ENCODE results near the gene PAM. TPM values are rescaled to one million over a fixed set of nuclear protein-coding genes. Genes with fewer than 3 reads are reported as not detected.

Gene PAM
- total RNA-seq, 1 donor from 2014 or later = 267 TPM

GRCh38 chr5:102835717-102836116 is 80.6 kb downstream of the PAM start:
- no peak for DNase-seq (ENCODE audit: extremely low spot score, unreplicated experiment)
- Mint-ChIP-seq H3K36me3 (ENCODE audit: unreplicated experiment) (no peaks in the 10 kb centered on the region), H3K27ac (ENCODE audit: unreplicated experiment) (no peak overlapping the region), H3K4me3 (ENCODE audit: unreplicated experiment) (no peak overlapping the region), H3K27me3 (ENCODE audit: unreplicated experiment) (no peaks in the 10 kb centered on the region), H3K9me3 (ENCODE audit: unreplicated experiment) (no peaks in the 10 kb centered on the region), H3K4me1 (ENCODE audit: unreplicated experiment) (peaks cover 7% of the 10 kb centered on the region)
- TF ChIP-seq, protein P1, sequence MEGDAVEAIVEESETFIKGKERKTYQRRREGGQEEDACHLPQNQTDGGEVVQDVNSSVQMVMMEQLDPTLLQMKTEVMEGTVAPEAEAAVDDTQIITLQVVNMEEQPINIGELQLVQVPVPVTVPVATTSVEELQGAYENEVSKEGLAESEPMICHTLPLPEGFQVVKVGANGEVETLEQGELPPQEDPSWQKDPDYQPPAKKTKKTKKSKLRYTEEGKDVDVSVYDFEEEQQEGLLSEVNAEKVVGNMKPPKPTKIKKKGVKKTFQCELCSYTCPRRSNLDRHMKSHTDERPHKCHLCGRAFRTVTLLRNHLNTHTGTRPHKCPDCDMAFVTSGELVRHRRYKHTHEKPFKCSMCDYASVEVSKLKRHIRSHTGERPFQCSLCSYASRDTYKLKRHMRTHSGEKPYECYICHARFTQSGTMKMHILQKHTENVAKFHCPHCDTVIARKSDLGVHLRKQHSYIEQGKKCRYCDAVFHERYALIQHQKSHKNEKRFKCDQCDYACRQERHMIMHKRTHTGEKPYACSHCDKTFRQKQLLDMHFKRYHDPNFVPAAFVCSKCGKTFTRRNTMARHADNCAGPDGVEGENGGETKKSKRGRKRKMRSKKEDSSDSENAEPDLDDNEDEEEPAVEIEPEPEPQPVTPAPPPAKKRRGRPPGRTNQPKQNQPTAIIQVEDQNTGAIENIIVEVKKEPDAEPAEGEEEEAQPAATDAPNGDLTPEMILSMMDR (IDR thresholded peaks at IDR 0.05) = no peak

DNA sequence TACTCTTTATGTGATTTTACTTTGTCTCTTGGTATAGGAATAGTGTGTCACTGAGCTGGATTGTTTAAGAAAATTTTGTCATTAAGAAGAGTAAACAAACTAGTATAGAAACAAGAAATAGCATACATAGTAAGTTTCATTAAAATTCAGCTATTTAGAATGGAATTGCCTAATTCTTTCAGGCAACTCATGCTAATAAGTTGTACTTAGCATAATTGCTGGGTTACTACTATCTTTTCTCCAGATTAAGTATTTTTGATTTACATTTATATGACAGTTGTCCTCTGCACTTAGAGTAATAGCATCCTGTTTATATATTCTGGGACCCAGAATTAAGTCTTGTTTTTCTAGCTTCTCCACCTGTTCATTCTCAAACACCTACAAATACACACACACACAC is 85.9 kb downstream of the PAM start:
- peaks cover 9% of the 10 kb centered on the region for H3K9me3 Mint-ChIP-seq (ENCODE audit: unreplicated experiment)
- TF ChIP-seq, protein P1 (IDR thresholded peaks at IDR 0.05) = no peak
- no peak overlapping the region for H3K4me3 Mint-ChIP-seq (ENCODE audit: unreplicated experiment)
- H3K36me3 Mint-ChIP-seq (ENCODE audit: unreplicated experiment) = peaks cover 5% of the 10 kb centered on the region
- DNase-seq (ENCODE audit: extremely low spot score, unreplicated experiment) = no peak
- H3K27me3 Mint-ChIP-seq (ENCODE audit: unreplicated experiment) = no peaks in the 10 kb centered on the region
- no peaks in the 10 kb centered on the region for H3K4me1 Mint-ChIP-seq (ENCODE audit: unreplicated experiment)
- H3K27ac Mint-ChIP-seq (ENCODE audit: unreplicated experiment) = no peak overlapping the region

DNA sequence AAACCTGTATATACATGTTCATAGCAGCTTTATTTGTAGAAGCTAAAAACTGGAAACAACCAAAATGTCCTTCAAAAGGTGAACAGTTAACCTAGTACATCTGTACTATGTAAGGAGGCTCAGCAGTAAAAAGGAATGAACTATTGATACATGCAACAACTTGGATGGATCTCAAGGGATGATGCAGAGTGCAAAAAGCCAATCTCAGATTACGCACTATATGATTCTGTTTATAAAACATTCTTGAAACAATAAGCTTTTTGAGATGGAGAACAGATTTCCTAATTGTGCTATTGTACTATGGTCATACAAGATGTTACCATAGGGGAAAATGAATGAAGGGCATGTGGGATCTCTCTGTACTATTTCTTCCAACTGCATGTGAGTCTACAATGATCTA is 88.9 kb downstream of the PAM start:
- Mint-ChIP-seq H3K9me3 (ENCODE audit: unreplicated experiment) (peaks cover 9% of the 10 kb centered on the region), H3K27ac (ENCODE audit: unreplicated experiment) (no peak overlapping the region), H3K4me1 (ENCODE audit: unreplicated experiment) (no peaks in the 10 kb centered on the region), H3K36me3 (ENCODE audit: unreplicated experiment) (peaks cover 8% of the 10 kb centered on the region), H3K4me3 (ENCODE audit: unreplicated experiment) (no peak overlapping the region), H3K27me3 (ENCODE audit: unreplicated experiment) (no peaks in the 10 kb centered on the region)
- no peak for DNase-seq (ENCODE audit: extremely low spot score, unreplicated experiment)
- TF ChIP-seq, protein P1 (IDR thresholded peaks at IDR 0.05) = no peak

- peaks cover 9% of the 10 kb centered on the region for H3K9me3 Mint-ChIP-seq (ENCODE audit: unreplicated experiment)
- H3K36me3 Mint-ChIP-seq (ENCODE audit: unreplicated experiment) = peaks cover 8% of the 10 kb centered on the region
- no peak overlapping the region for H3K27ac Mint-ChIP-seq (ENCODE audit: unreplicated experiment)
- DNase-seq (ENCODE audit: extremely low spot score, unreplicated experiment) = no peak
- H3K4me3 Mint-ChIP-seq (ENCODE audit: unreplicated experiment) = no peak overlapping the region
- no peaks in the 10 kb centered on the region for H3K27me3 Mint-ChIP-seq (ENCODE audit: unreplicated experiment)
- H3K4me1 Mint-ChIP-seq (ENCODE audit: unreplicated experiment) = no peaks in the 10 kb centered on the region
- TF ChIP-seq, protein P1 (IDR thresholded peaks at IDR 0.05) = no peak
These were observed 89.9 kb downstream of the PAM start for GRCh38 chr5:102845041-102845440.

- no peak overlapping the region for H3K4me3 Mint-ChIP-seq (ENCODE audit: unreplicated experiment)
- H3K36me3 Mint-ChIP-seq (ENCODE audit: unreplicated experiment) = peaks cover 5% of the 10 kb centered on the region
- no peaks in the 10 kb centered on the region for H3K27me3 Mint-ChIP-seq (ENCODE audit: unreplicated experiment)
- no peak overlapping the region for H3K27ac Mint-ChIP-seq (ENCODE audit: unreplicated experiment)
- no peak for DNase-seq (ENCODE audit: extremely low spot score, unreplicated experiment)
- peaks cover 20% of the 10 kb centered on the region for H3K4me1 Mint-ChIP-seq (ENCODE audit: unreplicated experiment)
- TF ChIP-seq, protein P1 (IDR thresholded peaks at IDR 0.05) = no peak
- H3K9me3 Mint-ChIP-seq (ENCODE audit: unreplicated experiment) = peaks cover 3% of the 10 kb centered on the region
These were observed 95.4 kb downstream of the PAM start for GRCh38 chr5:102850503-102850902.
